HG02973 (cell line): Measurements from ENCODE around the gene GRIK5.

Experiments
- ATAC-seq: cut with Tn5 transposase; IDR thresholded peaks from one replicate; pipeline ENCODE4 v1.9.1; 2021; ENCODE audit warnings: moderate library complexity; ENCODE audit not compliant: unreplicated experiment

The GRIK5 gene

GRCh38 chr19:42076380-42076944 is 6.5 kb upstream of the GRIK5 start:
- no peak for ATAC-seq

- peak; percentile 88 for ATAC-seq
These were observed 5.8 kb upstream of the GRIK5 start, which contains the start of gene ZNF574 for GRCh38 chr19:42075616-42076379. Gene ZNF574 (plus strand): TSS chr19:42076166. CDS start chr19:42078607, 2,441 bp downstream.

- ATAC-seq = no peak
These were observed 5.3 kb upstream of the GRIK5 start for GRCh38 chr19:42075364-42075615.

GRCh38 chr19:42074513-42075363 is 4.7 kb upstream of the GRIK5 start:
- ATAC-seq = no peak

- no peak for ATAC-seq
These were observed 1.2 kb upstream of the GRIK5 start for GRCh38 chr19:42071247-42071646.

- no peak for ATAC-seq
These were observed 1.0 kb downstream of the GRIK5 start for GRCh38 chr19:42068756-42069571.

- no peak for ATAC-seq
These were observed 1.6 kb downstream of the GRIK5 start for GRCh38 chr19:42068361-42068755.

- ATAC-seq = no peak
These were observed 2.6 kb downstream of the GRIK5 start for GRCh38 chr19:42067315-42067888.

- ATAC-seq = no peak
These were observed 3.8 kb downstream of the GRIK5 start for GRCh38 chr19:42066075-42066754.

- no peak for ATAC-seq
These were observed 4.5 kb downstream of the GRIK5 start for GRCh38 chr19:42065511-42065910.

- ATAC-seq = no peak
These were observed 5.0 kb downstream of the GRIK5 start for GRCh38 chr19:42065051-42065450.

GRCh38 chr19:42064432-42064831 is 5.6 kb downstream of the GRIK5 start:
- no peak for ATAC-seq

- no peak for ATAC-seq
These were observed 7.6 kb downstream of the GRIK5 start for GRCh38 chr19:42062381-42062780.

- no peak for ATAC-seq
These were observed 9.9 kb downstream of the GRIK5 start for GRCh38 chr19:42060117-42060516.

GRCh38 chr19:42059196-42059595 is 10.8 kb downstream of the GRIK5 start:
- no peak for ATAC-seq

- ATAC-seq = no peak
These were observed 12.2 kb downstream of the GRIK5 start for GRCh38 chr19:42057846-42058245.

- ATAC-seq = no peak
These were observed 15.8 kb downstream of the GRIK5 start for GRCh38 chr19:42054205-42054604.

- ATAC-seq = no peak
These were observed 16.7 kb downstream of the GRIK5 start for GRCh38 chr19:42053037-42053935.

- ATAC-seq = no peak
These were observed 17.7 kb downstream of the GRIK5 start for GRCh38 chr19:42052241-42052863.
